ENCODE data around the gene ACTL8. TPM values are rescaled to one million over a fixed set of nuclear protein-coding genes. Genes with fewer than 3 reads are reported as not detected.

The ACTL8 gene
- total and polyA plus RNA-seq, 9 donors = 0.18 to 0.80 TPM; not detected in 7

GRCh38 chr1:17777818-17778217 lies 22.7 kb downstream of the ACTL8 start:
- no peaks in the 10 kb centered on the region for H3K9me3 ChIP-seq

DNA sequence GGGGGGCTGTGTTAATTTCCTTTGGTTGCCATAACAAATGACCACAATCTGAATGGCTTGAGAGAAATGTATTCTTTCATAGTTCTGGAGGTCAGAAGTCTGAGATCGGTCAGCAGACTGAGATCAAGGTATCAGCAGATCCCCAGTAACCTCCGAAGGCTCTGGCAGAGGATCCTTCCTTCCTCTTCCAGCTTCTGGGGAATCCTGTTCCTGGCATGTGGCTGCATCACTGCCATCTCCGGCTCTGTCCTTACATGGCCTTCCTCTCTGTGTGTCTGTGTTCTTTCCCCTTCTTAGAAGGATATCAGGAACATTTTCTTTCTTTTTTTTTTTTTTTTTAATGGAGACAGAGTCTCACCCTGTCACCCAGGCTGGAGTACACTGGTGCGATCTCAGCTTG lies 25.8 kb downstream of the ACTL8 start:
- no peaks in the 10 kb centered on the region for H3K9me3 ChIP-seq
- 71 to 73% (median 72%) methylated on average over 4 of the region's 4 CpGs for WGBS, 3 donors
- TF ChIP-seq CTCF (IDR thresholded peaks at IDR 0.05) (no peak), EP300 (IDR thresholded peaks at IDR 0.05) (no peak), POLR2A (IDR thresholded peaks at IDR 0.05) (no peak)
- no peaks in the 10 kb centered on the region for H3K36me3 ChIP-seq
- no peak overlapping the region for H3K4me3 ChIP-seq
- DNase-seq = no peak
- no peak overlapping the region for H3K27ac ChIP-seq
- H3K4me1 ChIP-seq (ENCODE audit: insufficient read depth) = no peaks in the 10 kb centered on the region
- intact Hi-C loops (cut with DNase I) = no loop called here
- no peaks in the 10 kb centered on the region for H3K27me3 ChIP-seq

More at GRCh38 chr1:17777818-17778217, 22.7 kb downstream of the ACTL8 start:
- no peak for TF ChIP-seq EP300 (IDR thresholded peaks at IDR 0.05)
- TF ChIP-seq POLR2A (IDR thresholded peaks at IDR 0.05) = no peak
- no peak for TF ChIP-seq CTCF (IDR thresholded peaks at IDR 0.05)
- H3K4me3 ChIP-seq = no peak overlapping the region
- WGBS, 3 donors = 80 to 95% (median 82%) methylated on average over 8 of the region's 8 CpGs
- intact Hi-C loops (cut with DNase I) = no loop called here
- no peak overlapping the region for H3K27ac ChIP-seq
- H3K27me3 ChIP-seq = no peaks in the 10 kb centered on the region
- no peak for DNase-seq
- no peaks in the 10 kb centered on the region for H3K4me1 ChIP-seq (ENCODE audit: insufficient read depth)
- H3K36me3 ChIP-seq = no peaks in the 10 kb centered on the region

GRCh38 chr1:17789926-17790325 lies 34.8 kb downstream of the ACTL8 start:
- H3K27ac ChIP-seq = no peak overlapping the region
- no peaks in the 10 kb centered on the region for H3K4me1 ChIP-seq (ENCODE audit: insufficient read depth)
- no peak overlapping the region for H3K4me3 ChIP-seq
- H3K36me3 ChIP-seq = no peaks in the 10 kb centered on the region
- intact Hi-C loops (cut with DNase I) = no loop called here
- no peaks in the 10 kb centered on the region for H3K9me3 ChIP-seq
- H3K27me3 ChIP-seq = no peaks in the 10 kb centered on the region
- DNase-seq = no peak
- TF ChIP-seq POLR2A (IDR thresholded peaks at IDR 0.05) (no peak), CTCF (IDR thresholded peaks at IDR 0.05) (no peak), EP300 (IDR thresholded peaks at IDR 0.05) (no peak)
- 92 to 93% (median 92%) methylated on average over 5 of the region's 5 CpGs for WGBS, 3 donors

DNA sequence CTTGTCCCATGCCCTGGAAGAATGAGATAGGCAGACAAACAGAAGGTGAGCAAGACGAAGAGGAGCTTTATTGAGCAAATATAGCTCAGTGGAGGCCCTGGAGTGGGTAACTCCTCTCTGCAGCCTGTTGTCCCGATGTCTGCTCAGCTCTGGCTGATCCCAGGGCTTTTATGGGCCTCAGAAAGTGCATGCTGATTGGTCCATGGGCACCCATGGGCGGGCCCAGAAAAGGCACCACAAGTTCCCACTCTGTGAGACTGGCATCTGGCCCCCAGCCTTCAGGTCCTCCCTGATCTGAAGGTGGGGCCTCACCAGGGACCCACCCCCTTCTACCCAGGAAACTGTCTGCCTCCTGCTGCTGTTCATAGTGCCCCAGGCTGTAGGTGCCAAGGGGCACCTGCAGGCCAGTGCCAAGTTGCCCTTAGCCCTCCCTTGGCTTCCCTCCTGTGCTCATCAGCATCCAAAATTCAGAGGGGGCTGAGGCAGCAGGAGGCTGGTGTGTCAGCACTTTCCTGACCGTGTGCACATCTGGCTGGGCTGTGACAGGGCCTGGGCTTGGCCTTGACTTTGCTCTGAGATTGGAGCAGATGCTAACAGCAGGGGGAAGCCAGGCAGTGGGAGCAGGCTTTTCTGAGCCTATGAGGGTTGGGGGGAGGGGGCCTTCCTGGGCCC lies 35.4 kb downstream of the ACTL8 start:
- intact Hi-C loops (cut with DNase I) = no loop called here
- Histone ChIP-seq H3K9me3 (no peaks in the 10 kb centered on the region), H3K4me3 (no peak overlapping the region), H3K27ac (no peak overlapping the region), H3K27me3 (no peaks in the 10 kb centered on the region), H3K36me3 (no peaks in the 10 kb centered on the region), H3K4me1 (ENCODE audit: insufficient read depth) (no peaks in the 10 kb centered on the region)
- TF ChIP-seq CTCF (IDR thresholded peaks at IDR 0.05) (no peak), EP300 (IDR thresholded peaks at IDR 0.05) (no peak), POLR2A (IDR thresholded peaks at IDR 0.05) (no peak)
- no peak for DNase-seq
- 61 to 69% (median 62%) methylated on average over 4 of the region's 4 CpGs for WGBS, 3 donors

All from ovary (tissue), 9 donors.